GM23338 (cell line): ENCODE measurements around the gene PGA3.

Experiments used
- EZH2phosphoT487 ChIP-seq: fragments of 200-600 bp; sonication (generic); IDR thresholded peaks from one replicate; pipeline ENCODE4 v1.8.1; 2018; ENCODE audit warnings: antibody characterized with exemption; ENCODE audit not compliant: unreplicated experiment
- TF ChIP-seq, protein P1 (sequence below), 2 experiments: fragments of 200-600 bp in 1 of 2; sonication (generic) in 1 of 2; conservative IDR thresholded peaks; 2 replicates each; pipeline versions ENCODE4 v1.5.1 to v1.6.1; 2016 to 2017; ENCODE audit warnings: antibody characterized with exemption in 2 of 2, low read depth in 2 of 2, mild to moderate bottlenecking in 2 of 2, moderate library complexity in 1 of 2

DNA sequence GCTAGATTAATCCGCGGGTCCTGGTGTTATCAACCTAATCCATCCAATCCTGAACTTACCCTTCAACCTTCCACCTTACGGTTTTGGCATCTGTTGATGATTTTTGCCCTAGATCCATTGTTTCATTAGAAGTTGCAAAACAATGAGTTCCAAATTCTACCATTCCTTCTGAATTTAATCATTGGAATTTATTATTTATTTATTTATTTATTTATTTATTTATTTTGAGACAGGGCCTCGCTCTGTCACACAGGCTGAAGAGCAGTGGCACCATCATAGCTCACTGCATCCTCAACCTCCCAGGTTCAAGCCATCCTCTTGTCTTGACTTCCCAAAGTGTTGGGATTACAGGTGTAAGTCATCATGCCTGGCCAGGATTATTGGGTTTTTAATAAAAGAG lies 21.8 kb upstream of the PGA3 start:
- TF ChIP-seq, protein P1, sequence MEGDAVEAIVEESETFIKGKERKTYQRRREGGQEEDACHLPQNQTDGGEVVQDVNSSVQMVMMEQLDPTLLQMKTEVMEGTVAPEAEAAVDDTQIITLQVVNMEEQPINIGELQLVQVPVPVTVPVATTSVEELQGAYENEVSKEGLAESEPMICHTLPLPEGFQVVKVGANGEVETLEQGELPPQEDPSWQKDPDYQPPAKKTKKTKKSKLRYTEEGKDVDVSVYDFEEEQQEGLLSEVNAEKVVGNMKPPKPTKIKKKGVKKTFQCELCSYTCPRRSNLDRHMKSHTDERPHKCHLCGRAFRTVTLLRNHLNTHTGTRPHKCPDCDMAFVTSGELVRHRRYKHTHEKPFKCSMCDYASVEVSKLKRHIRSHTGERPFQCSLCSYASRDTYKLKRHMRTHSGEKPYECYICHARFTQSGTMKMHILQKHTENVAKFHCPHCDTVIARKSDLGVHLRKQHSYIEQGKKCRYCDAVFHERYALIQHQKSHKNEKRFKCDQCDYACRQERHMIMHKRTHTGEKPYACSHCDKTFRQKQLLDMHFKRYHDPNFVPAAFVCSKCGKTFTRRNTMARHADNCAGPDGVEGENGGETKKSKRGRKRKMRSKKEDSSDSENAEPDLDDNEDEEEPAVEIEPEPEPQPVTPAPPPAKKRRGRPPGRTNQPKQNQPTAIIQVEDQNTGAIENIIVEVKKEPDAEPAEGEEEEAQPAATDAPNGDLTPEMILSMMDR (conservative IDR thresholded peaks at IDR 0.05; ENCODE audit: low read depth in 2 of 2), result no peak
- no peak for TF ChIP-seq EZH2phosphoT487
